RWPE1 (cell line): ENCODE data around the gene THAP4.

Source experiments
- CTCF ChIA-PET: fragments of 350-600 bp; sonication (Branson Sonifier 250); formaldehyde crosslinking; extraction: SDS; loops from one replicate; lab custom pipeline; 2021; lab: Yijun Ruan, JAX
- POLR2A ChIA-PET: fragments of 400-600 bp; formaldehyde crosslinking; extraction: SDS; loops from one replicate; lab custom pipeline; 2020; ENCODE audit warnings: antibody characterized with exemption; ENCODE audit not compliant: low non-redundant PET; lab: Yijun Ruan, JAX
- DNase-seq: peaks from one replicate; pipeline ENCODE4 v3.0.0; 2012; ENCODE audit warnings: low spot score
- H3K27ac ChIP-seq: fragments of 450-650 bp; 2 replicates; pipeline ENCODE4 v1.5.1; 2017
- TF ChIP-seq, protein P1 (sequence below): fragments of 450-650 bp; conservative IDR thresholded peaks from 2 replicates; pipeline ENCODE4 v1.5.1; 2017; ENCODE audit warnings: low read depth, mild to moderate bottlenecking

THAP4 gene

DNA sequence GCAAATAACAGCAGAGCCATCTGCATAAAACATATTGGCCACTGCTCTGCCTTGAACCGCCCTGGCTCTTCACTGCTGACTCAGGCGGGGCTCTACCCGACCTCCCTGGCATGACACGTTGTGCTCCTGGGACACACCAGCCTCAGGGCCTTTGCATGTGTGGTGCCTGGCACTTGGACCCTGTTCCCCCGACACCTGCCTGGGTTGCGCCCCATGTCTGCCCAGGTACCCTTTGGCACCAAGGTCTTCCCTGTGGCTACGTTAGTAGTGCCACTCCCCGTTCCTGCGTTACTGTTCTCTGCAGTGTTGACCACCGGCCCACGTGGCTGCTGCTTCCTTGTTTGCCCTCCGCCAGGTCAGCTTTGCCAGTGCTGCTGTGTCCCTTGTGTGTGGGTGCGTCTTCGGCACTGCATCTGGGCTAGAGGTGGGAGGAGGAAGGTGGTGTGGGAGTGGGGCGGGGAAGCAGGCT is 20.9 kb upstream of the THAP4 start:
- CTCF ChIA-PET: interaction anchor here (1.1 kb wide), 1 partner anchor 48 kb away, joined by 3 read pairs; no protein-coding TSS in a partner anchor
- DNase-seq: no peak
- TF ChIP-seq, protein P1, sequence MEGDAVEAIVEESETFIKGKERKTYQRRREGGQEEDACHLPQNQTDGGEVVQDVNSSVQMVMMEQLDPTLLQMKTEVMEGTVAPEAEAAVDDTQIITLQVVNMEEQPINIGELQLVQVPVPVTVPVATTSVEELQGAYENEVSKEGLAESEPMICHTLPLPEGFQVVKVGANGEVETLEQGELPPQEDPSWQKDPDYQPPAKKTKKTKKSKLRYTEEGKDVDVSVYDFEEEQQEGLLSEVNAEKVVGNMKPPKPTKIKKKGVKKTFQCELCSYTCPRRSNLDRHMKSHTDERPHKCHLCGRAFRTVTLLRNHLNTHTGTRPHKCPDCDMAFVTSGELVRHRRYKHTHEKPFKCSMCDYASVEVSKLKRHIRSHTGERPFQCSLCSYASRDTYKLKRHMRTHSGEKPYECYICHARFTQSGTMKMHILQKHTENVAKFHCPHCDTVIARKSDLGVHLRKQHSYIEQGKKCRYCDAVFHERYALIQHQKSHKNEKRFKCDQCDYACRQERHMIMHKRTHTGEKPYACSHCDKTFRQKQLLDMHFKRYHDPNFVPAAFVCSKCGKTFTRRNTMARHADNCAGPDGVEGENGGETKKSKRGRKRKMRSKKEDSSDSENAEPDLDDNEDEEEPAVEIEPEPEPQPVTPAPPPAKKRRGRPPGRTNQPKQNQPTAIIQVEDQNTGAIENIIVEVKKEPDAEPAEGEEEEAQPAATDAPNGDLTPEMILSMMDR: no peak
- peak overlapping the region; percentile 29; the same call in 1 of the 2 replicates for H3K27ac ChIP-seq
- POLR2A ChIA-PET: no interaction called here

GRCh38 chr2:241656190-241656741 is 19.3 kb upstream of the THAP4 start:
- ChIA-PET POLR2A (interaction anchor here (0.7 kb wide), 1 partner anchor 276 kb away, joined by 3 read pairs; no protein-coding TSS in a partner anchor), CTCF (interaction anchor here (0.8 kb wide), 1 partner anchor 82 kb away, joined by 3 read pairs; no protein-coding TSS in a partner anchor)
- no peak for DNase-seq
- 0 out of 2 replicates have a peak overlapping the region, but pooled peaks have one; percentile 3 for H3K27ac ChIP-seq
- TF ChIP-seq, protein P1: no peak

DNA sequence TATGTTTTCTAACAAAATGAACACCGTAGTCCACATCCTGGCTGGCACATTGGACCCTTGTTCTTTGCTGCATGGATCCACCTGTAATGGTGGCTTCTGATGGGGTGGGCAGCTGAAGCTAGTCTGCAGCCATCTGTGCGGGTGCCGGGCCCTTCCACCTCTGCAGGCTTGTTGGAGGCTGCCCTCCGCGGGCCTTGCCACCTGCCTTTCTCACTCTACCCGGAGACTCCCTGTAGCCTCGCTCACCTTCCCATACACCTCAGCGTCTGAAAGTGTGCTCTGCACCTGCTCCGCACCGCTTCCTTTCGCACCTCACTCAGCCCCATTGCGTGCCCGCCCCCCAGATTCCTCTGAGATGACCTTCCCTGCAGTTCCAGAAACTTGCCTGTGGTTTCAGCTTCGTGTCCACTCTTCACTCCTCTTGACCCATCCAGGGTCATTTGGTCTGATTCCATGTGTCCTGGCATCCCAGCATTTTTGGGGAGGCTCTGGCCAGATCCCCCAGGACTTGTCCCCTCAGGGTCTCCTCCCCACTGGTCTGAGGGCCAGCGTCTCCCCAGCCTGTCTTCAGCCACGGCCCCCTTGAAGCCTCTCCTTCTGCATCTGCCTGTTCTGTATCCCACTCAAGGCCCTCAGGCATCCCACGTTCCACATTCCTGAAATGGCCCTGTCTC is 18.7 kb upstream of the THAP4 start:
- POLR2A ChIA-PET: interaction anchor here (0.5 kb wide), 1 partner anchor 13 kb away, joined by 3 read pairs; no protein-coding TSS in a partner anchor
- TF ChIP-seq, protein P1: no peak
- CTCF ChIA-PET: interaction anchor here (0.8 kb wide), 1 partner anchor 82 kb away, joined by 3 read pairs; no protein-coding TSS in a partner anchor

DNA sequence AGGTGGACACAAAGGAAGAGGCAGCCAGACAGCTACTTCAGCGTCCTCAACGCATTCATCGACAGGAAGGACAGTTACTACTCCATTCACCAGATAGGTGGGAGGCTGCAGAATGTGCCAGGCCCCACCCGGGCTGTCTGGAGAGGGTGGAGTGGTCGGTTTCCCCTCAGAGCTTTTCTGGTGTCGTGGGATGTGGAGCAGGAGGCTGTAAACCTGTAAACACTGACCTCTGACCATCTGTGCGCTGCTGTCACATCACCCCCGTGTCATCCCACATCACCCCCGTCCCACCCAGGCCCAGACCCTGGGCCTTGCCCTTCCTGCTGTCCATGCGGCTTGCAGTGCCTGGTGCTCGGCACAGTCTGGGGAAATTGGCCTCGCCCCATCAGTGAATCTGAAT is 17.6 kb upstream of the THAP4 start:
- CTCF ChIA-PET: no interaction called here
- no peak overlapping the region for H3K27ac ChIP-seq
- DNase-seq: no peak
- TF ChIP-seq, protein P1: no peak
- POLR2A ChIA-PET: interaction anchor here (0.6 kb wide), 1 partner anchor 24 kb away, joined by 4 read pairs; no protein-coding TSS in a partner anchor

More for the DNA sequence above, 18.7 kb upstream of the THAP4 start:
- no peak for DNase-seq
- 0 out of 2 replicates have a peak overlapping the region, but pooled peaks have one; percentile 3 for H3K27ac ChIP-seq

DNA sequence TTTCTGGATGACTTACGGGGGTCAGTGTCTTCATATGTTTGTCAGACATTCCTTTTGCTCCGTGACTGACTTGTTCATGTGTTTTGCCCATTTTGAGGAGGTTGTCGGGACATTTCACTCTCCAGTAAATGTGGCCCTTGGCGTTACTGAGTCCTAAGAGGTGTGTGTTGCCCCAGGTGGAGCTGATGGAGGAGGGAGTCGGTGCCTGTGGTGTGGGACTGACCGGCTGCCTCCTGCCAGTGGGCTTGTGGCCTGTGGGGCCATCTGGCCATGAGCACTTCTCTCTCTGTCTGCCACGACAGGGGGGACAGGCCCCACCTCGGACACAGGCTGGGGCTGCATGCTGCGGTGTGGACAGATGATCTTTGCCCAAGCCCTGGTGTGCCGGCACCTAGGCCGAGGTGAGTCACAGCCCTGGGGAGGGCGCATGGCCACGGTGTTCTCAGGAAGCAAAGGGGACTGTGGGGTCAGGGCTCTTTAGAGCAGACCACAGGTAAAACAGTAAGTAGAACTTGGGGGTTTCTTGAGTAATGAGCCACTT is 16.3 kb upstream of the THAP4 start:
- DNase-seq: no peak
- CTCF ChIA-PET: no interaction called here
- POLR2A ChIA-PET: no interaction called here
- H3K27ac ChIP-seq: 0 out of 2 replicates have a peak overlapping the region, but pooled peaks have one; percentile 4
- TF ChIP-seq, protein P1: no peak

- no peak overlapping the region for H3K27ac ChIP-seq
- TF ChIP-seq, protein P1: no peak
- ChIA-PET CTCF (no interaction called here), POLR2A (no interaction called here)
- no peak for DNase-seq
Measured at GRCh38 chr2:241652722-241653121, 15.8 kb upstream of the THAP4 start.
